DOHH2 (cell line): ENCODE results near the gene UQCRH.
"Not testable (repeated sequence)": the region's sequence is repeated elsewhere in the genome, so short reads cannot be mapped to it uniquely, and the experiment has no call there.

Experiments
- H3F3A ChIP-seq: fragments of 200-600 bp; sonication (generic), shearing (Covaris generic); 2 replicates; pipeline ENCODE4 v1.6.0; 2016; ENCODE audit warnings: antibody characterized with exemption, mild to moderate bottlenecking; ENCODE audit not compliant: control insufficient read depth, insufficient read depth
- H3K27ac ChIP-seq: fragments of 200-600 bp; sonication (generic); 2 replicates; pipeline ENCODE4 v1.5.1; 2014; ENCODE audit warnings: low read depth, mild to moderate bottlenecking, low read length, moderate library complexity
- H3K27me3 ChIP-seq: fragments of 200-600 bp; sonication (generic); 2 replicates; pipeline ENCODE4 v1.6.1; 2014; ENCODE audit warnings: mild to moderate bottlenecking, low read length, mixed read lengths; ENCODE audit not compliant: control insufficient read depth
- H3K36me3 ChIP-seq: fragments of 200-600 bp; sonication (generic); 2 replicates; pipeline ENCODE4 v1.6.1; 2014; ENCODE audit warnings: mild to moderate bottlenecking, low read length, moderate library complexity, mixed read lengths; ENCODE audit not compliant: control insufficient read depth
- H3K4me1 ChIP-seq: fragments of 200-600 bp; sonication (generic); 2 replicates; pipeline ENCODE4 v1.6.1; 2014; ENCODE audit warnings: mild to moderate bottlenecking, low read length, mixed read lengths; ENCODE audit not compliant: control insufficient read depth
- H3K4me2 ChIP-seq: fragments of 200-600 bp; sonication (generic); 2 replicates; pipeline ENCODE4 v1.6.0; 2014; ENCODE audit warnings: mild to moderate bottlenecking, low read length, moderate library complexity
- H3K4me3 ChIP-seq: fragments of 200-600 bp; sonication (generic); 2 replicates; pipeline ENCODE4 v1.5.1; 2014; ENCODE audit warnings: mild to moderate bottlenecking, low read length, mixed read lengths
- H3K79me2 ChIP-seq: fragments of 200-600 bp; sonication (generic); 2 replicates; pipeline ENCODE4 v1.6.1; 2014; ENCODE audit warnings: mild to moderate bottlenecking, low read length, mixed read lengths; ENCODE audit not compliant: control insufficient read depth
- H3K9me2 ChIP-seq: fragments of 200-600 bp; sonication (generic); replicated peaks from 2 replicates; pipeline ENCODE4 v1.6.1; 2014; ENCODE audit warnings: mild to moderate bottlenecking, low read length, mixed read lengths; ENCODE audit not compliant: control insufficient read depth
- H3K9me3 ChIP-seq: fragments of 200-600 bp; sonication (generic); 2 replicates; pipeline ENCODE4 v1.6.1; 2014; ENCODE audit warnings: antibody characterized with exemption, low read length, mixed read lengths; ENCODE audit not compliant: control insufficient read depth, insufficient read depth
- H4K20me1 ChIP-seq: fragments of 200-600 bp; sonication (generic); 2 replicates; pipeline ENCODE4 v1.6.0; 2014; ENCODE audit warnings: low read depth, mild to moderate bottlenecking, antibody characterized with exemption, low read length, moderate library complexity; ENCODE audit not compliant: control insufficient read depth, insufficient read depth
- CTCF ChIP-seq: fragments of 200-600 bp; sonication (generic); IDR thresholded peaks from one replicate; pipeline ENCODE4 v1.5.1; 2014; ENCODE audit warnings: antibody characterized with exemption, mild to moderate bottlenecking, low read depth, low read length; ENCODE audit not compliant: poor library complexity, severe bottlenecking
- EZH2phosphoT487 ChIP-seq: fragments of 200-600 bp; sonication (generic); IDR thresholded peaks from 2 replicates; pipeline ENCODE4 v1.6.1; 2017; ENCODE audit warnings: borderline replicate concordance, mild to moderate bottlenecking, antibody characterized with exemption, low read length, moderate library complexity, mixed read lengths

Gene UQCRH

GRCh38 chr1:46363121-46363520, 59.6 kb downstream of the UQCRH start:
- peaks cover 57% of the 10 kb centered on the region for H3K36me3 ChIP-seq
- TF ChIP-seq CTCF (no peak), EZH2phosphoT487 (no peak)

GRCh38 chr1:46364612-46365011, 61.1 kb downstream of the UQCRH start:
- Histone ChIP-seq H3F3A (peaks cover 11% of the 10 kb centered on the region), H3K36me3 (peaks cover 58% of the 10 kb centered on the region), H3K4me3 (no peak overlapping the region)

More at GRCh38 chr1:46363121-46363520, 59.6 kb downstream of the UQCRH start:
- Histone ChIP-seq H3K27me3 (no peaks in the 10 kb centered on the region), H3K79me2 (no peaks in the 10 kb centered on the region), H3K9me2 (no peaks in the 10 kb centered on the region), H3K4me2 (no peak overlapping the region), H3F3A (peaks cover 6% of the 10 kb centered on the region; the same call in 1 of the 2 replicates), H3K27ac (no peak overlapping the region), H3K4me1 (no peaks in the 10 kb centered on the region), H4K20me1 (peaks cover 3% of the 10 kb centered on the region; the same call in 1 of the 2 replicates), H3K9me3 (no peaks in the 10 kb centered on the region), H3K4me3 (no peak overlapping the region)

GRCh38 chr1:46365796-46366195, 62.3 kb downstream of the UQCRH start:
- peaks cover 52% of the 10 kb centered on the region for H3K36me3 ChIP-seq
- not testable (repeated sequence) for H3K27ac ChIP-seq, H3K4me3 ChIP-seq, H3K79me2 ChIP-seq, H3K4me2 ChIP-seq, H3K27me3 ChIP-seq, H3K9me2 ChIP-seq, H4K20me1 ChIP-seq, H3K9me3 ChIP-seq
- H3F3A ChIP-seq, result peaks cover 11% of the 10 kb centered on the region
- H3K4me1 ChIP-seq, result peaks cover 14% of the 10 kb centered on the region

More at GRCh38 chr1:46364612-46365011, 61.1 kb downstream of the UQCRH start:
- Histone ChIP-seq H4K20me1 (peaks cover 3% of the 10 kb centered on the region; the same call in 1 of the 2 replicates), H3K27ac (no peak overlapping the region), H3K4me2 (no peak overlapping the region), H3K4me1 (peaks cover 2% of the 10 kb centered on the region), H3K9me3 (no peaks in the 10 kb centered on the region), H3K9me2 (no peaks in the 10 kb centered on the region), H3K79me2 (no peaks in the 10 kb centered on the region), H3K27me3 (no peaks in the 10 kb centered on the region)
- TF ChIP-seq EZH2phosphoT487 (no peak), CTCF (no peak)
